Activated naive CD4-positive, alpha-beta T cell treated with Interleukin-2 at 50 U/mL for 16 hours (primary cell): Measurements from ENCODE around the gene GMDS.

Source experiments
- DNase-seq: peaks from one replicate; pipeline ENCODE4 v3.0.0-alpha.2; 2020

Gene GMDS

GRCh38 chr6:1971612-1972011 is 273.8 kb downstream of the GMDS start:
- no peak for DNase-seq

GRCh38 chr6:1970151-1970561 is 275.2 kb downstream of the GMDS start:
- DNase-seq = no peak

GRCh38 chr6:1966713-1967112 is 278.7 kb downstream of the GMDS start:
- DNase-seq = no peak

GRCh38 chr6:1965596-1966224 is 279.7 kb downstream of the GMDS start:
- DNase-seq = no peak

GRCh38 chr6:1963596-1963995 is 281.8 kb downstream of the GMDS start:
- DNase-seq = no peak

GRCh38 chr6:1962201-1962600 is 283.2 kb downstream of the GMDS start:
- DNase-seq = no peak

GRCh38 chr6:1960486-1961142 is 284.8 kb downstream of the GMDS start:
- no peak for DNase-seq

GRCh38 chr6:1958257-1958656 is 287.1 kb downstream of the GMDS start:
- DNase-seq = no peak

- DNase-seq = no peak
Observed at GRCh38 chr6:1957746-1958145, 287.7 kb downstream of the GMDS start.

- no peak for DNase-seq
Observed at GRCh38 chr6:1952740-1953360, 292.6 kb downstream of the GMDS start.

- no peak for DNase-seq
Observed at GRCh38 chr6:1950631-1951030, 294.8 kb downstream of the GMDS start.

GRCh38 chr6:1949538-1949937 is 295.9 kb downstream of the GMDS start:
- no peak for DNase-seq

- no peak for DNase-seq
Observed at GRCh38 chr6:1947922-1948321, 297.5 kb downstream of the GMDS start.

GRCh38 chr6:1946583-1946982 is 298.8 kb downstream of the GMDS start:
- DNase-seq = no peak

GRCh38 chr6:1945235-1945832 is 300.1 kb downstream of the GMDS start:
- no peak for DNase-seq

GRCh38 chr6:1942834-1943233 is 302.6 kb downstream of the GMDS start:
- no peak for DNase-seq

- DNase-seq = no peak
Observed at GRCh38 chr6:1941534-1941933, 303.9 kb downstream of the GMDS start.

- DNase-seq = no peak
Observed at GRCh38 chr6:1940381-1940780, 305.0 kb downstream of the GMDS start.

GRCh38 chr6:1933292-1933691 is 312.1 kb downstream of the GMDS start:
- DNase-seq = no peak

GRCh38 chr6:1931817-1932216 is 313.6 kb downstream of the GMDS start:
- no peak for DNase-seq

- no peak for DNase-seq
Observed at GRCh38 chr6:1930356-1930755, 315.0 kb downstream of the GMDS start.

- DNase-seq = no peak
Observed at GRCh38 chr6:1929931-1930330, 315.5 kb downstream of the GMDS start.

GRCh38 chr6:1925743-1926430 is 319.5 kb downstream of the GMDS start:
- no peak for DNase-seq

GRCh38 chr6:1923449-1923848 is 322.0 kb downstream of the GMDS start:
- no peak for DNase-seq
